Endothelial cell (in vitro differentiated cells): ENCODE results near the gene SHC2. TPM values are rescaled to one million over a fixed set of nuclear protein-coding genes. Genes with fewer than 3 reads are reported as not detected.

Experiments
- DNase-seq: peaks from one replicate; pipeline ENCODE4 v3.0.0; 2021; ENCODE audit warnings: low spot score
- H3K27ac Mint-ChIP-seq: one replicate; pipeline ENCODE4 v1.8.0; 2021; ENCODE audit warnings: mixed read lengths, inconsistent platforms; ENCODE audit not compliant: unreplicated experiment
- H3K27me3 Mint-ChIP-seq: one replicate; pipeline ENCODE4 v1.8.0; 2021; ENCODE audit warnings: mild to moderate bottlenecking, moderate library complexity, mixed read lengths, inconsistent platforms; ENCODE audit not compliant: unreplicated experiment
- H3K36me3 Mint-ChIP-seq: one replicate; pipeline ENCODE4 v1.8.0; 2021; ENCODE audit warnings: mild to moderate bottlenecking, low read depth, mixed read lengths, inconsistent platforms; ENCODE audit not compliant: unreplicated experiment
- H3K4me1 Mint-ChIP-seq: one replicate; pipeline ENCODE4 v1.8.0; 2021; ENCODE audit warnings: mild to moderate bottlenecking, mixed read lengths, inconsistent platforms; ENCODE audit not compliant: unreplicated experiment
- H3K4me3 Mint-ChIP-seq: one replicate; pipeline ENCODE4 v1.8.0; 2021; ENCODE audit warnings: mild to moderate bottlenecking, mixed read lengths, inconsistent platforms; ENCODE audit not compliant: unreplicated experiment
- H3K9me3 Mint-ChIP-seq: one replicate; pipeline ENCODE4 v1.8.0; 2021; ENCODE audit warnings: mixed read lengths, inconsistent platforms; ENCODE audit not compliant: unreplicated experiment
- CTCF ChIP-seq: fragments of 200-600 bp; sonication (generic); IDR thresholded peaks from one replicate; pipeline ENCODE4 v1.5.0; 2021; ENCODE audit warnings: antibody characterized with exemption; ENCODE audit not compliant: unreplicated experiment
- total RNA-seq: library from RNA; stranded (reverse); fragmentation: NEBNext Ultra II Directional; extraction: Animal tissue kit (Norgen Biotek cat#: 25700); gene quantifications from one replicate; pipeline ENCODE4 v1.2.1, GENCODE V29; 2021; ENCODE audit not compliant: unreplicated experiment

Gene SHC2
- total RNA-seq, 1 donor from 2014 or later, result 46.9 TPM

GRCh38 chr19:468587-469256 is 7.9 kb upstream of the SHC2 start:
- H3K27me3 Mint-ChIP-seq, result peaks cover 2% of the 10 kb centered on the region
- no peaks in the 10 kb centered on the region for H3K4me1 Mint-ChIP-seq
- TF ChIP-seq CTCF, result no peak
- H3K36me3 Mint-ChIP-seq, result no peaks in the 10 kb centered on the region
- no peak for DNase-seq
- H3K9me3 Mint-ChIP-seq, result no peaks in the 10 kb centered on the region
- H3K27ac Mint-ChIP-seq, result no peak overlapping the region
- no peak overlapping the region for H3K4me3 Mint-ChIP-seq

DNA sequence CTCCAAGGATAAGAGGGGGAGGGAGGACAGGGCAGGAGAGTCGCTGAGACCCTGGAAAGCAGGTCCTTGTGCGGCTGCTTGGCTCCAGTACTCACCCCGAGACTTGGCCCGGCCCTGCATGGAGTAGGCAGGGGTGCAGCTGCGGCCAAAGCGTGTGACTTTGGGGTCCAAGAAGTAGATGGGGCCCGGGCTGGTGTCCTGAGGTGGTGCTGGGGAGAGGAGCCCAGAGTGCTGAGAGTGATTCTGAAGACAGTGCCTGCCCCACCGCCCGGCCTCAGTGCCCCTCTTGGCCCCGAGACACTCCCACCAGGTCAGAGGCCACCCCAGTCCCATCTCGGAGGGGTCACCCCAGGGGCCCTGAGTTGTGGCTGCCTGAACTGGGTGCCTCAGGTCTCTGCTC is 6.7 kb upstream of the SHC2 start:
- Mint-ChIP-seq H3K4me3 (no peak overlapping the region), H3K27me3 (peaks cover 2% of the 10 kb centered on the region), H3K4me1 (no peaks in the 10 kb centered on the region), H3K27ac (no peak overlapping the region), H3K36me3 (no peaks in the 10 kb centered on the region), H3K9me3 (no peaks in the 10 kb centered on the region)
- no peak for DNase-seq
- no peak for TF ChIP-seq CTCF

DNA sequence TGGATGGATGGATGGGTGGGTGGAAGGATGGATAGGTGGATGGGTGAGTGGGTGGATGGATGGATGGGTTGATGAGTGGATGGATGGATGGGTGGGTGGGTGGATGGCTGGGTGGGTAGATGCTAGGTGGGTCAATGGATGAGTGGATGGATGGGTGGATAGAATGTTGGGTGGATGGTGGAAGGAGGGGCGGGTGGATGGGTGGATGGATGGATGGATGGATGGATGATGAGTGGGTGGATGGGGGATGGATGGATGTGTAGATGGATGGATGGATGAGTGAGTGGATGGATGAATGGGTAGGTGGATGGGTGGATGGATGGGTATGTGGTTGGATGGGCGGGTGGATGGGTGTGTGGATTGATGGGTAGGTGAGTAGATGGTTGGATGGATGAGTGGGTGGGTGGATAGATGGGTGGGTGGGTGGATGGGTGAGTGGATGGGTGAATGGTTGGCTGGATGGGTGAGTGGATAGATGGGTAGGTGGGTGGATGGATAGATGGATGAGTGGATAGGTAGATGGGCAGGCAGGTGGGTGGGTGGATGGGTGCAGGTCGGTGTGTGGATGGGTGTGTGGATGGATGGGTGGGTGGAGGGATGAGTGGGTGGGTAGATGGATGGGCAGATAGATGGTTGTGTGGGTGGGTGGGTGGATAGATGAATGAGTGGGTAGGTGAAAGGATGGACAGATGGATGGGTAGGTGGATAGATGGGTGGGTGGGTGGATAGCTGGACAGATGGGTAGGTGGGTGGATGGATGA is 4.4 kb upstream of the SHC2 start:
- DNase-seq, result no peak
- Mint-ChIP-seq H3K9me3 (no peaks in the 10 kb centered on the region), H3K27me3 (peaks cover 2% of the 10 kb centered on the region), H3K4me3 (no peak overlapping the region), H3K27ac (no peak overlapping the region), H3K4me1 (no peaks in the 10 kb centered on the region), H3K36me3 (no peaks in the 10 kb centered on the region)
- TF ChIP-seq CTCF, result no peak

DNA sequence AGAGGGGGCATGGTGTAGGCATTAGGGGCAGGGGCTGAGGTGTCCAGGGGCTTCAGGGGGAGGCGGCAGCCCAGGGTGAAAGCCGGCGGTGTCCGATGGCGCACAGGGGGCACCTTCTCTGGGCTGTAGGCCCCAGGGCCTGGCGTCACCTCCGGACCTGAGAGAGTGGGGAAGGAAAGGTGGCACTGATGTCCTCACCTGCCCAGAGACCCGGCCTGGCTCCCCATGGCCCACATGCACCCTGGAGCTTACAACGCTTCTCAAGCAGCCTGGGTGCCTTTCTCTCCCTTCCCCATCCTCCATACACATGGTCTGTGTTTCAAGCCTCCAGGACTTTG is 3.3 kb upstream of the SHC2 start:
- peaks cover 7% of the 10 kb centered on the region for H3K27me3 Mint-ChIP-seq
- H3K36me3 Mint-ChIP-seq, result peaks cover 3% of the 10 kb centered on the region
- H3K27ac Mint-ChIP-seq, result no peak overlapping the region
- no peaks in the 10 kb centered on the region for H3K9me3 Mint-ChIP-seq
- H3K4me1 Mint-ChIP-seq, result no peaks in the 10 kb centered on the region
- no peak for DNase-seq
- TF ChIP-seq CTCF, result no peak
- no peak overlapping the region for H3K4me3 Mint-ChIP-seq
